Measurements from ENCODE around the gene XIAP. TPM values are rescaled to one million over a fixed set of nuclear protein-coding genes. Genes with fewer than 3 reads are reported as not detected.

Gene XIAP
- total and polyA plus RNA-seq, 9 of the 15 experiments (the other 6 are each of a cell fraction or from before 2014, with no cell fraction given) = 5.7 to 40.5 (median 19.8) TPM

DNA sequence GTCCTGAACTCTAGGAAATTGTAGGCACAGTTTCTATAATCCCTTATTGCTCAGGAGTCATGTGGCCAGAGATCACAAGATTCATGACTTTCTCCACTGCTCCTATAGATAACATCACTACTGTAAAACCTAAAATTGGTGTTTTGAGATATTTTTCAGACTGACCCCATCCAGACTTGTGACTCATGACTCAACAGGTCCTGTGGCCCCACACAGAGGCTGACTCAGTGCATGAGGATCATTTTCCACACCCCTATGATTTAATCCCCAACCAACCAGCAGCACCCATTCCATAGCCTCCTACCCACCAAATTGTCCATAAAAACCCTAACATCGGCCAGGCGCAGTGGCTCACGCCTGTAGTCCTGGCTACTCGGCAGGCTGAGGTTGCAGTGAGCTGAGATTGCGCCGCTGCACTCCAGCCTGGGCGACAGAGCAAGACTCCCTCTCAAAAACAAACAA lies 13.2 kb upstream of the XIAP start (continued):
- no peak for TF ChIP-seq ZNF224 (CRISPR knock-in tag; IDR thresholded peaks at IDR 0.05)

DNA sequence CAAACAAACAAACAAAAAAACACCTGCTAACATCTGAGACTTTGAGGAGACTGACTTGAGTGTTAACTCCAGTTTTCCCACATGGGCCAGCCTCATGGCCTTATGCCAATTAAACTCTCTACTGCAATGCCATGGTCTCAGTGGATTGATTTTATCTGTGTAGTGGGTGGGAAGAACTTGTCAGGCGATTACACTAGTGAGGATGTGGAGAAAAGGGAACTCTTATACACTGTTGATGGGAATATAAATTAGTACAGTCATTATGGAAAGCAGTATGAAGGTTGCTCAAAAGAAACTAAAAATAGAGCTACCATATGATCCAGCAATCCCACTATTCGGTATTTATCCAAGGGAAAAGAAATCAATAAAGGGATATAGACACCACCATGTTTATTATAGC lies 12.8 kb upstream of the XIAP start:
- H3K27me3 ChIP-seq (ENCODE audit: control insufficient read depth in 2 of 2, insufficient read depth in 2 of 2, low read length in 2 of 2) = no peaks in the 10 kb centered on the region
- no peaks in the 10 kb centered on the region for H3K79me2 ChIP-seq (ENCODE audit: control insufficient read depth, insufficient read depth, low read length)
- H4K20me1 ChIP-seq (replicated peaks; ENCODE audit: control insufficient read depth, insufficient read depth, low read length) = no peaks in the 10 kb centered on the region
- POLR2A ChIA-PET = interaction anchor here (0.6 kb wide), 1 partner anchor 13 kb away, joined by 3 read pairs; the partner anchor contains the start of gene XIAP
- no peaks in the 10 kb centered on the region for H3K9me1 ChIP-seq (ENCODE audit: control insufficient read depth, insufficient read depth, low read length)
- peaks cover 4 to 10% of the 10 kb centered on the region in 2 experiments; a peak in 2 of 5 replicates for H3K4me1 ChIP-seq (replicated peaks in 1 of 2; ENCODE audit: control insufficient read depth in 2 of 2, insufficient read depth in 2 of 2, low read length in 2 of 2)
- no peak for TF ChIP-seq MTA1 (IDR thresholded peaks at IDR 0.05; ENCODE audit: borderline replicate concordance)
- TF ChIP-seq, protein P1, sequence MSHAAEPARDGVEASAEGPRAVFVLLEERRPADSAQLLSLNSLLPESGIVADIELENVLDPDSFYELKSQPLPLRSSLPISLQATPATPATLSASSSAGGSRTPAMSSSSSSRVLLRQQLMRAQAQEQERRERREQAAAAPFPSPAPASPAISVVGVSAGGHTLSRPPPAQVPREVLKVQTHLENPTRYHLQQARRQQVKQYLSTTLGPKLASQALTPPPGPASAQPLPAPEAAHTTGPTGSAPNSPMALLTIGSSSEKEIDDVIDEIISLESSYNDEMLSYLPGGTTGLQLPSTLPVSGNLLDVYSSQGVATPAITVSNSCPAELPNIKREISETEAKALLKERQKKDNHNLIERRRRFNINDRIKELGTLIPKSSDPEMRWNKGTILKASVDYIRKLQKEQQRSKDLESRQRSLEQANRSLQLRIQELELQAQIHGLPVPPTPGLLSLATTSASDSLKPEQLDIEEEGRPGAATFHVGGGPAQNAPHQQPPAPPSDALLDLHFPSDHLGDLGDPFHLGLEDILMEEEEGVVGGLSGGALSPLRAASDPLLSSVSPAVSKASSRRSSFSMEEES (CRISPR knock-in tag; IDR thresholded peaks at IDR 0.05) = no peak
- TF ChIP-seq NFIC (IDR thresholded peaks at IDR 0.05) = peak; percentile 66
- TF ChIP-seq MYNN (IDR thresholded peaks at IDR 0.05) = no peak
- no peak for TF ChIP-seq MYNN (CRISPR knock-in tag; IDR thresholded peaks at IDR 0.05)
- H3K4me2 ChIP-seq (ENCODE audit: insufficient read depth, low read length) = no peak overlapping the region
- ATAC-seq = no peak
- no peak overlapping the region; the same call in 2 of the 3 replicates for H3K27ac ChIP-seq (ENCODE audit: extremely low read depth, low read depth, low read length)
- no TSS peak for BruUV-seq (replicated peaks)
- DNase-seq (ENCODE audit: extremely low read depth in 1 of 4, low spot score in 3 of 4) = no peak
- no peak overlapping the region for H2AFZ ChIP-seq (ENCODE audit: low read depth, low read length)
- H3K36me3 ChIP-seq (ENCODE audit: control insufficient read depth, insufficient read depth, low read length) = no peaks in the 10 kb centered on the region
- H3K9ac ChIP-seq (ENCODE audit: insufficient read depth in 1 of 2, low read depth in 2 of 2, low read length in 2 of 2) = no peak overlapping the region
- in situ Hi-C loops (cut with MboI) = no loop called here
- CTCF ChIA-PET (ENCODE audit: low intra/inter-chr PET ratio) = no interaction called here
- intact Hi-C loops (cut with micrococcal nuclease) = no loop called here
- H3K4me3 ChIP-seq = no peak overlapping the region
- no peaks in the 10 kb centered on the region for H3K9me3 ChIP-seq (replicated peaks; ENCODE audit: control insufficient read depth, insufficient read depth, low read depth, low read length)
- FAIRE-seq = no peak
- WGBS (ENCODE audit: insufficient coverage, low coverage, missing lambda C conversion rate) = 13% methylated on average over 2 of the region's 2 CpGs
